GF-D8 (cell line): ENCODE measurements around the gene PCBP4.

Experiments
- DNase-seq: peaks from one replicate; lab custom pipeline; 2025; lab: John Stamatoyannopoulos, UW

The PCBP4 gene

GRCh38 chr3:51967384-51968169 lies at the start of gene PCBP4:
Gene PCBP4 (minus strand): TSS chr3:51967454. CDS start chr3:51961240, 6,214 bp downstream.
- DNase-seq: no peak

- no peak for DNase-seq
These were observed 48.4 kb upstream of the PCBP4 start for GRCh38 chr3:52015438-52016228.

- DNase-seq: no peak
These were observed 47.4 kb upstream of the PCBP4 start for GRCh38 chr3:52014613-52015012.

GRCh38 chr3:52013802-52014598 lies 46.7 kb upstream of the PCBP4 start:
- no peak for DNase-seq

- no peak for DNase-seq
These were observed 45.4 kb upstream of the PCBP4 start for GRCh38 chr3:52012699-52013098.

GRCh38 chr3:52010431-52010830 lies 43.2 kb upstream of the PCBP4 start:
- DNase-seq: no peak

- no peak for DNase-seq
These were observed 40.0 kb upstream of the PCBP4 start for GRCh38 chr3:52007291-52007690.

- no peak for DNase-seq
These were observed 39.5 kb upstream of the PCBP4 start for GRCh38 chr3:52006820-52007133.

- DNase-seq: peak; percentile 26
These were observed 39.0 kb upstream of the PCBP4 start for GRCh38 chr3:52006017-52006819.

GRCh38 chr3:52005571-52005986 lies 38.3 kb upstream of the PCBP4 start:
- DNase-seq: no peak

- DNase-seq: no peak
These were observed 37.7 kb upstream of the PCBP4 start for GRCh38 chr3:52004906-52005395.

- DNase-seq: no peak
These were observed 37.0 kb upstream of the PCBP4 start for GRCh38 chr3:52004163-52004787.

- DNase-seq: no peak
These were observed 35.5 kb upstream of the PCBP4 start for GRCh38 chr3:52002748-52003147.

- no peak for DNase-seq
These were observed 34.3 kb upstream of the PCBP4 start for GRCh38 chr3:52001443-52001974.

GRCh38 chr3:51999846-52000245 lies 32.6 kb upstream of the PCBP4 start:
- no peak for DNase-seq

- no peak for DNase-seq
These were observed 31.5 kb upstream of the PCBP4 start for GRCh38 chr3:51998774-51999173.

- DNase-seq: no peak
These were observed 30.8 kb upstream of the PCBP4 start for GRCh38 chr3:51997935-51998596.

- DNase-seq: no peak
These were observed 29.9 kb upstream of the PCBP4 start for GRCh38 chr3:51997172-51997571.

GRCh38 chr3:51995346-51996163 lies 28.3 kb upstream of the PCBP4 start, which contains the start of gene RPL29:
Gene RPL29 (minus strand): TSS chr3:51995895. CDS start chr3:51995461, 434 bp downstream.
- peak; percentile 85 for DNase-seq
